22Rv1 (cell line): ENCODE data around the gene SRPX2.

Experiments
- CTCF ChIP-seq: fragments of 450-650 bp; IDR thresholded peaks from 2 replicates; pipeline ENCODE4 v1.5.1; 2017; ENCODE audit warnings: mild to moderate bottlenecking
- ZFX ChIP-seq: fragments of 450-650 bp; IDR thresholded peaks from 2 replicates; pipeline ENCODE4 v1.6.1; 2017; ENCODE audit warnings: antibody characterized with exemption, borderline replicate concordance

- TF ChIP-seq CTCF: peak; percentile 71
- TF ChIP-seq ZFX: no peak
Observed at GRCh38 chrX:100685284-100685996, 41.4 kb downstream of the SRPX2 start.
